ENCODE results near the gene GRHL1. TPM values are rescaled to one million over a fixed set of nuclear protein-coding genes. Genes with fewer than 3 reads are reported as not detected.

The GRHL1 gene
- total RNA-seq, 1 experiment from 2014 or later: 3.8 TPM

DNA sequence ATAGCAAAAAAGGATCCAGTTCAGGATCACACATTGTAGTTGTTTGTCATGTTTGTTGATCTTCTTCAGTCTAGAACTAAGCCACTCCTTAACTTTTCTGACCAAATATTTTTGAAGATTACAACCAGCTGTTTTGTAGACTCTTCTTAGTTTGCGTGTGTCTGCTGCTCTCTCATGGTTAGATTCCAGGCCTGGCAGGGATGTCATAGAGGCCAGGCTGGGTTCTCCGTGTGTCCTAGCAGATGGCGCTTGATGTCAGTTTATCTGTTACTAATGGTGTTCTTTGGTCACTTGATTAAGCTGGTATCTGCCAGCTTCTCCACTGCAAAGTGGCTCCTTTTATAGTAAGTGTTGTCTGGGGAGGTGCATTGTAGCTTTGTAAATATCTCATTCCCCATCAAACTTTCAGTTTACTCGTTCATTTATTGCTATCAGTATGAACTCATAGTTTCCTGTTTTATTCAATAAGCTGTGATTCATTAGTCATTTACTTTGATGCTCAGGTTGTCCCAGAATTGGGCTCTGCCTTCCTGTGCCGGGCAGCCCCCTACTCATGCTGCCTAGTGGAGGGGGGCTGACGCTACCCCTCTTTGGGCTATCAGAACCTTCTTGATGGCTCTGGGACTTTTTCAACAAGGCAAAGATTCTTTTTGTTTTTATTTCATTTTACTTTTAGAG is 42.1 kb downstream of the GRHL1 start:
- no peak for DNase-seq (ENCODE audit: low spot score)

DNA sequence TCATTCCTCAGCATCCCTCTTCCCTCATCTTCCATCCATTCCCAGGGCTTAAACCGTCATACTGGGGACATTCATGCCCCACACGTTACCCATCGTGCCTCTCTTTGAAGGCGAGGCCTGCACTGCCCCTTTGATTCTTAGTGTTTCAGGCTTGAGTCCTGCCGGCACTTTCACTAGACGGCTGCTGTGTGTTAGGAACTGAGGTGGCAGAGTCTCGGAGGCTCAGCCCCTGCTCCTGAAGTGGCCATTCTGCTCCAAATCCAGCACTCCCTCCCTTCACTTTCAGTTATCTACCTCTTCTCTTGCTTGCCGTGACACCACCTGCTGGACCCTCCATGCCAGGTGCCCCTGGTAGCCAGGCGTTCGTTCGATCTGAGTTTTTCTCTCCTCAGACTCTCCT is 43.0 kb downstream of the GRHL1 start:
- no peak for DNase-seq (ENCODE audit: low spot score)

DNA sequence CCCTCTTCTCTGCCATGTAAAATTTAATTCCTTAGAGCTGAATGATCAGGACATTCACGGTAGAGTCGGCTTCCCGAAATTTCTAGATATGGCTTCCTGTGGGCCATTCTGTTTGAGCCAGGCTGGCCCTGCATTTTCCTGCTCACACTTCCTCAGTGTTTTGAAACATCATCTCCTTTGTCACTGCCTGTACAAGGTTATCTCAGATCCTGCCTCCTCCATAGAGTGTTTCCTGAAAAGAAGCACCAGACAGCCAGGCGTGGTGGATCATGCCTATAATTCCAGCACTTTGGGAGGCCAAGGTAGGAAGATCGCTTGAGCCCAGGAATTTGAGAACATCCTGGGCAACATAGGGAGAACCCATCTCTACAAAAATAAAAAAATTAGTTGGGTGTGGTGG is 43.6 kb downstream of the GRHL1 start:
- DNase-seq (ENCODE audit: low spot score): no peak

DNA sequence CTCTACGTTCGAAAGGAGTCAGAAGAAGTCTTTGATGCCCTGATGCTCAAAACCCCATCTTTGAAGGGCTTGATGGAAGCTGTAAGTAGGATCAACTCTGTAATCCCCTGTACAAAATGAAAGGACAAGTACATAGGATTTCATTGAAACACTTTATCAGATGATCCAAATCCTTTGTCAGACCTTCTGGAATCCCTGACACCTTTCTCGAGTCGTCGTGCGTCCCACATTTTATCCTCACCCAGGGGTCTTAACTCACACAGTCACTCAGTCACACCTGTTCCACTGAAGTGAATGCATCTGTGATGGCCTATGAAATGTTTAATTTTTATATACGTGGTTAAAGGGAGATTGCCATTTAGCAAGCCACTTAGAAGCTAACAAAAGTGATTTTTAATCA is 44.8 kb downstream of the GRHL1 start:
- DNase-seq (ENCODE audit: low spot score): no peak

DNA sequence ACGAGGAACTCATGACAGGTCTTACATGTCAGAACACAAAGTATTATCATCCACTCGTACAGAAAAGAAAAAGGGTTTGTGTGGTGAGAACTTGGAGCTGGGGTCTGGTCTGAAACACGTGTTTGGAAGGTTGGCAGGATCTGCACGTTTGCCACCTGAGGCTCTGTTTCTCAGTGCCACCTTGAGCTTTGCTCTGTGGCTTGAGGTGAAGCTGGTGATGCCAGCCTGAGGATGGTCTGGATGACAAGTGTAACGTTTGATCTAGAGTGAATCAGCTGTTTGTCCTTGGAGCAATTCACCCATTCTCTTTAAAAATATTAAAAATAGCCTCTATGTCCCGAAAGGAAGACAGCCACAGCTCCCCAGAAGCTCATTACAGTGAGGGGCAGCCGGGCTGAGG is 46.4 kb downstream of the GRHL1 start:
- DNase-seq (ENCODE audit: low spot score): no peak

DNA sequence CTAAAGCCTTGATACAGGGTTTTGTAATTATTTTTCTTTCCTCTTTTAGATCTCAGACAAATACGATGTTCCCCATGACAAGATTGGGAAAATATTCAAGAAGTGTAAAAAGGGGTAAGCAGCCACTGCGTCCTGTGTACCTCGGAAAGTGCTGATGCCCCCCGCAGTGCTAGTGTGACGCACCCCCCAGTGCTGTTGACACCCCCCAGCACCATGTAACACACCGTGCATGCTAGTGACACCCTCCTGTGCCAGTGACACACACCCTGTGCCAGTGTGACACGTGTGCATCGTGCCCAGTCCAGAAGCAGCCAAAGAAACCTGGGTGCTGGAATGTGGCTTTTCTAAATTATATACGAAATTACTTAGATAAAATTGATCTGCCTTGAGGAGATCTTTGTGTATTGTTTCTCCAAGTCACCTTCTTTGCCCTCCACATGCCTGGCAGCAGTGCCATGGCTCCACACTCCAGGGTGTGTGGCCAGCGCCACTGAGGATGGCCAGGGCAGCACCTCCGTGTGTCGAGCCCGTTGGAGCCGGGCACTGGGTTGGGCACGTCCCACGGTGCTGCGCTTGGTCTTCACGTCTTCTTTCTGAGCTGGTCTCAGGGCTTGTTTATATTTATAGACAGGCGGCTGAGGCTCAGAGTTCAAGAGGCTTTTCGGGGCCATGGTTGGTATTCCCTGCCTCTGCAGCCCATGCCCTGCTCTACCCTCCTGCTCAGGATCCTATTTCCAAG is 47.6 kb downstream of the GRHL1 start:
- DNase-seq (ENCODE audit: low spot score): no peak

DNA sequence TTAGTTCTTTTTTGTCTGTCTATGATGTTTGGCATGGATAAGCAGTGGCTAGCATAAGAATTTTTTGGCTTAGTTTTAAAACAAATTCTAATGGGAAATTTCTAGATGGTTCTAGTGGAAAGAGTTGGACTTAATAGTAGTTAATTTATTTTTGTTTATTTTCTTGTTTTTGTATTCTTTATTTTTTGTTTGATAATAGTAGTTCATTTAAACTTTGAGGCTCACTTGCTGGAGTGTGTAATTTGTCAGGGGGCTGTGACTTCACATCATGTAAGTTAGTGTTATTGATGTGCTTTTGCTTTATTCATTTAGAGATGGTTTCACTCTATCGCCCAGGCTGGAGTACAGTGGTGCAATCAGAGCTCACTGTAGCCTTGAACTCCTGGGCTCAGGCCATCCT is 48.2 kb downstream of the GRHL1 start:
- DNase-seq (ENCODE audit: low spot score): no peak

DNA sequence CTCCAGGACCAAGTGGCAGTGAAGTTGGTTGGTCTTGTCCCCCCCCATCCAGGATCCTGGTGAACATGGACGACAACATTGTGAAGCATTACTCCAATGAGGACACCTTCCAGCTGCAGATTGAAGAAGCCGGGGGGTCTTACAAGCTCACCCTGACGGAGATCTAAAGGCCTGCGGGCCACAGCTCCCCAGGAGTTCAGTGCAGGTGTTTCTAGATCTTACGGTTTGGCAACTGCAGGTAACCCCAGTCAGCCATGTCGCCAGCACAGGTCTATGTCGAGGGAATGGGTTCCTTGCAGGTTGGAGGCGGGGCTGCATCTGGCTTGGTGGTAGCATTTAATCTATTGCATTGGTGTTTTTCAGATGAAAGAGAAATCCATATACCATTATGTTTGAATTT is 49.0 kb downstream of the GRHL1 start:
- no peak for DNase-seq (ENCODE audit: low spot score)

DNA sequence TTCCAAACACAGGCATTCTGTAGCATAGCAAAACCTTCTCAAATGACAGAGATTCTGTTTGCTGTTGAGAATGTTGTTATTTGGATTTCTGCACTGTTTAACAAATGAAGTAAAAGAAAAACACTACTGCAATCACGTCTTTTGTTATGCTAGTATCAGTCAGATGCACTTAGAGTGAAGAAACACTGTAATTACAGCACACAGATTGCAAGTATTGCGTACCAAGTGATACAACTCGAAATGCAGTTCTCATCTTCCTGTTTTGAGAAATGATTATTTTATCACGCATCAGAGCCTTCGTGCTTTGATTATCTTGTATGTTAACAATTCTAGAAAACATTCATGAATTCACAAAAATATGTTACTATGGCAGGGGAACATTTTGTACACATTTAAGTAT is 50.1 kb downstream of the GRHL1 start:
- DNase-seq (ENCODE audit: low spot score): no peak

DNA sequence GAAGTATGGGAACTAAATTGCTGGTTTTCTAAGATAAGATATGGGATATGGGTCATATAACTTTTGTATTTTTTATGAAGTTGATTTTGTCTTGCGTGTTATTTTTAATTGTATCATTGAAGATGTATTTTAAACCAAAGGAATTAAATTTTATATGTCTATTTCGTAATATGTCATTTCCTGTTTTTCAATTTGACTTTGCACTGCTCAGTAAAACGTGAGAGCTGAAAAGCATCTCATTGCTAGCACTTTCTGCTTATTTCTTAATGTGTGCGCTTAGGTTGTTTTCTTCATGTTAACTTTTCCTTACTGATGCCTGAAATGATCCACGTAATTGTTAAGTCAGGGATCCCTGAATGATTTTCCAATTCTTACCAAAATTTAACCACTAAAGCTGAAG is 50.6 kb downstream of the GRHL1 start:
- no peak for DNase-seq (ENCODE audit: low spot score)

DNA sequence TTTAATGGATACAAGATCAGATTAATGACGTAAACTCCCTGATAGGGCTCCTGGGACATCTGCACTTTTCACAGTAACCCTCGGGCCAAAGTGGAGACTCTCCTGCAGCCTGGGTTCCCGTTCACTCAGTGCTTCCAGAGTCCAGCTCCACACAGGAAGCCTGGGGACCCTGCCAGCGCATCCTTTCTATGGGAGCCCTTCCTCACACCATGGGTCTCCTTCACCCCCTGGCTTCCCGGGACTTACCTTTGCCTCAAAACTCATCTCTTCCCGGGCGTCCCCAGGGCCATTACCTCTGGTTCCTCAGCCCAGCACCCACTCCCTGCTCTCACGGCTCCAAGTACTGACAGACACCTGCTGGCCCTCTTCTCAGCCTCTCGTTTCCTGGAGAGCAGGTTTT is 51.2 kb downstream of the GRHL1 start:
- DNase-seq (ENCODE audit: low spot score): no peak

DNA sequence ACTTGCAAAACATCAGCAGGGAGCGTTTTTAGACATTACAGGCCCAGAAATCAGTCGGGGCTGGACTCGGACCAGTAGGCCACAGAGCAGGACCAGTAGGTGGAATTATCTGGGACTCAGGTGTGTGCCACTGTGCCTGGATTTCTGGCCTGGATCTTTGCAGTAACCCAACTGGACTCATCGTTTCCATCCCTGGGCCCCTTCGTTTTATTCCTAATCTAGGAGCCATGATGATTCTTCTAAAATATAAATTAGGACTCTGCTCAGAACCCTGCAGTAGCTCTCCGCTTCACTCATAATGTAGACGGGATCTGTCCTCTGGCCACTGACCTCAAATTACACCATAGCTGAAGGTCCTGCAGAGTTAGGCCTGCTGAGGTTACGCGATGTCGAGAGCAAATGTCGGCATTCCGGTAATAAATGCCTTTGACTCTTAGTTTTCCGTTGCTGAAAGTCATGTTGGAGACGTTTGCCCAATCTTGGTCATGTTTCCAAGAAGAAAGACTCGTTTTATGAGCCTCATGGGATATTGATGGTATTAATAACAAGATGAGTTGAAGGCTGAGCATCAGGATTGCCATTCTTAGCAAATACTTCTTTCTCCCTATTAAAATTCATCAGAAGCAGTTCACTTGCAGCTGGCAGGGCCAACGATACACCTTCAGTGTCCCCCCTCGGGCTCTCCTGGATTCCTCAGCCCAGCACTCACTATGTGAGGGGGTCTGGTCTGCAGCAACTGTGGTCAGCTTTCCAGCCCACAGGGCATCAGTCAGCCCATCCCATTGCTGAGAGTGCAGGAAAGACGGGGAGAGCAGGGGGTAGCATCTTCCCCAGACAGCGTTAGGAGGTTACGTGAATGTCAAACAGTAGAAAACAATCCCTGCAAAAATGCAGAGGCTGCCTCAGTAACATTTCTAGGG is 52.0 kb downstream of the GRHL1 start:
- no peak for DNase-seq (ENCODE audit: low spot score)

DNA sequence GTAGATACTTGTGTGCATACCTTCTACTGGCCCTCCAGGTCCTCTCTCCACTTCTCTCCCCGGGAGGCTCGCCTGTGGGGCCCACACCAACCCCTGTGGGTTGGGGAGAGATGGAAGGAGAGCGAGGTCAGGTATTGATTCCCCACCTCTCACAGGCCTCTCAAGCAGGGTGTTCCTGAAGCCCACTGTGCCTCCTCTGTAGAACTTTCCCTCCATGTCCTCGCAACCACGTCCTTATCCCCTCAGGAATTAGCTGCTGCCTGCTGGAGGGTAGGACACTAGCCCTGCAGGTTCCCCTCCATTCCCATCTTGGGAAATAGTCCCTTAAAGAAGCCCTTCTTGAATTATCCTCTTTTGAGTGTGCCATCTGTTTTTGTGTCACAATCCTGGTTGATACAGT is 52.9 kb downstream of the GRHL1 start:
- no peak for DNase-seq (ENCODE audit: low spot score)

DNA sequence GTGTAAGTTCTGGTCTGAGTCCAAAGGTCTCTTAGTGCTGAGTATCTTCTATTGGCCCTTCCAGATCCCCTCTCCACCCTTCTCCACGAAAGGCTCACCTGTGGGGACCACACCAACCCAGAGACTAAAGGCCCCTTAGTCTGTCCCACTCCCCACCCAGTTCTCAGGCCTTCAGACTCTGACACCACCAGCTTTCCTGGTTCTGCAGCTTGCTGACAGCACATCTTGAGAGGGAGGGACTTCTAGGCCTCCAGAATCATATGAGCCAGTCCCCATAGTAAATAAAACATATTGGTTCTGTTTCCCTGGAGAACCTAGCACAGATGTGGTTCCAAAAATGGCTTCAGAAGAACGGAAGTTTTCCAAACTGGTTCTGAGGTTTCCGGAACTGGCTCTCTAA is 53.3 kb downstream of the GRHL1 start:
- no peak for DNase-seq (ENCODE audit: low spot score)

DNA sequence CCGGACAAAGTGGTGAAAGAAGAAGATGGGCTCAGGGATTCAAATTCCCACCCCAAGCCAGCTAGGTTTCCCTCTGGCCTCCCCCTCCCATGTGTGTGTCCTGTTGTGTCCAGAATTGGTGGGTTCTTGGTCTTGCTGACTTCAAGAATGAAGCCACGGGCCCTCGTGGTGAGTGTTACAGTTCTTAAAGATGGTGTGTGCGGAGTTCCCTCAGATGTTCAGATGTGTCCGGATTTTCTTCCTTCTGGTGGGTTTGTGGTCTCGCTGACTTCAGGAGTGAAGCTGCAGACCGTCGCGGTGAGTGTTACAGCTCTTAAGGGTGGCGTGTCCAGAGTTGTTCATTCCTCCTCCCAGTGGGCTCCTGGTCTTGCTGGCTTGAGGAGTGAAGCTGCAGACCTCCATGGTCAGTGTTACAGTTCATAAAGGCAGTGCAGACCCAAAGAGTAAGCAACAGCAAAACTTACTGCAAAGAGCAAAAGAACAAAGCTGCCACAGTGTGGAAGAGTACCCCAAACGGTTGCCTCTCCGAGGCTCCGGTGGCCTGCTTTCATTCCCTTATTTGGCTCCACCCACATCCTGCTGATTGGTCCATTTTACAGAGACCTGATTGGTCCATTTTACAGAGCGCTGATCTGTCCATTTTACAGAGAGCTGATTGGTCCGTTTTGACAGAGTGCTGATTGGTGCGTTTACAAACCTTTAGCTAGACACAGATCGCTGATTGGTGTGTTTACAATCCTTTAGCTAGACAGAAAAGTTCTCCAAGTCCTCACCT is 54.2 kb downstream of the GRHL1 start:
- no peak for DNase-seq (ENCODE audit: low spot score)

DNA sequence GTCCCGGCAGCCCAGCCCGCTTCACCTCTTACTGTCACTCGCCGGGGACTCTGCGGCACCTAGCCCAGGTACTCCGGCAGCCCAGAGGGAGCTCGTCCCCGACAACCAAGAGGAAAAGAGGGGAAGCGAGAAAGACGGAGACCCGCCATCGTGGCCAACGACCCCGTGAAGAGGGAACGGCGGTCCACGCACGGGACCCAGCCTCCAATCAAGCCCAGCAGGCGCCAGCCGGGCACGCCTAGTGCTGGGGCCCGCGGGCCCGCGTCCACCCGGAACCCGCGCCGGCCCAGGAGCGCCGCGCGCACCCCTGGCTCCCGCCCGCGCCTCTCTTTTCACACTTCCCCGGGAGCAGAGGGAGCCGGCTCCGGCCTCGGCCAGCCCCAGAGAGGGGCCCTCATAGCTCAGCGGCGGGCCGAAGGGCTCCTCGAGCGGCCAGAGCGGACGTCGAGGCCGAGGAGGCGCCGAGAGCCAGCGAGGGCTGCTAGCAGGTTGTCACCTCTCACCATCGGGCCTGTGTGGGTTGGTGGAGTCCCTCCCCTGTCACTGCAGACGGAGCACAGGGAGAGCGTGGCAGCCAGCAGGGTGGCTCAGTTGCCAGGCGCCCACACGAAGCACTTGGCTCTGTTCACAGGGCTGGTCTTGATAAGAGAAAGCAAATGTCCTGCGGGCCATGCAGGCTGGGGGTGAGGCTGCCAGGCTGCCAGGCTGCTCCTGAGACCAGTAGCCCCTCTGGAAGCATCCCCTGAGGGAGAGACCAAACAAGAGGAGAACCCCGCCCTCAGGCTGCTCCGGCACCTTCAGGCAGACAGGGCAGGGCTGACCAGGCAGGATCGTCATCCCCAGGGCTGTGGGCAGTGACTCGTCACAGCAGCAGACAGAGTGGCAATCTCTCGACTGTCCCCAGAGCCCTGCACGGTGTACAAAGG is 55.0 kb downstream of the GRHL1 start:
- peak; percentile 28 for DNase-seq (ENCODE audit: low spot score)

DNA sequence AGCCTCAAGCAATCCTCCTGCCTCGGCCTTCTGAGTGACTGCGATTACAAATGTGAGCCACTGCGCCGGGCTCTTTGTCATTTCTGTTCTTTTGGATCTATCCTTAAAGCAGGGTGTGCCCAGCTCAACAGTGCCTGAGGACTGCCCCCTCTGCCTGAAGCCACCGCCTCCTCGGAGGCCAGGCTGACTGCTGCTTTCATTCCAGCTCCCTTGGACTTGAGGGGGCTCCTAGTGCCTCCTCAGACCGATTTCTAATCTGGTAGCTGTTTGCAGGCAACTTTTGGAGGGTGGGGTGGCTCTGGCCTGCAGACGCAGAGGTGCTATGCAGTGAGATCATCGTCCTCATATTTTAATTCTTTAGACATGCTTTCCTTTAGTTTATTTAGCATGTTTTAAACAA is 55.9 kb downstream of the GRHL1 start:
- DNase-seq (ENCODE audit: low spot score): no peak

DNA sequence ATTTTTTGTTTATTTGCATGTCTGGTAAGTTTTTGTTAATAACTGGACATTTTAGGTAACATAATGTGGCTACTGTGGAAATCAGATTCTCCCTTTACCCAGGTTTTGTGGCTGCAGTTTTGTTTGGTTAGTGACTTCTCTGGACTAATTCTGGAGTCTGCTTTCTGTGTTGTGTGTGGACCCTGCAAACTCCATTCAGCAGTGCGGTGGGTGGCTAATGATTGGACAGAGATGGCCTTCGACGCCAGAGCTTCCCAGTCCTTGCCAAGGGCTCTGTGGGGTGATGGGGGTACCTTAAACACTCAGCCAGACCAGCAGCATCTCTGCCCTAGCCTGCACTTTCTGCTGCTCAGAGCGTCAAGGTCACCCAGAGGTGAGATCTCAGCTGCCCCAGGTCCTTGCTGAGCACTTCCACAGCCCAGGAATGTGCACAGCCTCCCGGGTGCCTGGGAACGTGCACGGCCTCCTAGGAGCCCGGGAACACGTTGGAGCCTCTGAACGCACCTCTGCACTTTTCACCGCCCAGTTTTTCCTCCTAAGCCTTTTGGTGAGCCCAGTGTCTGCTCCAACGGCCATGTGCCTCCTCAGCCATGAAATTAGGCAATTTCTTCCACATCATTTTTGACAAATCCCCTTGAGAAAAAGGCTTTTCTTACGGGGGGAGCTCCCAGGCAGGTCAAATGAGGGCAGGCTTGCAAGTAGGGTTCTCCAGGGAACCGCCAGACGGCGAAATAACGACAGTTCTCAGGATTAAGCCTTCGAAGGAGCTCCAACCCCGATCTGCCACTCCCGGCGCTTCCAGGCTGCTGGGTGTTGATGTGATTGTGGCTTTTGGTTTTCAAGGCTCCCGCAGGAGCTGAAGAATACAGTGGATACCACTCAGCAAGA is 56.7 kb downstream of the GRHL1 start:
- no peak for DNase-seq (ENCODE audit: low spot score)

DNA sequence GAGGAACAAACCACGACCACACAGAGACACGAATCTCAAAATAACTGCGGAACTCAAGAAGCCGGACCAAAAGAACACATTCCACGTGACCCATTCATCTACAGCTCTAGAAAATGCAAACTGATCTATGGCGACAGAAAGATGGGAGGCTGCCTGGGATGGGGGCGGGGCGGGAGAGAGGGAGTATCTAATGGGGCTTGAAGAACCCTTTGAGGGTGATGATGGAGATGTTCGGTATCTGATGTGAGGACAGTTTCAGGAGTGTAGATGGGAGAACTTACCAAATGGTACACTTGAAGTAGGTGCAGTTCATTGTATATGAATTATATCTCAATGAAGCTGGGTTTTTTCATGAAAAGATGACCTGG is 57.3 kb downstream of the GRHL1 start:
- DNase-seq (ENCODE audit: low spot score): no peak

DNA sequence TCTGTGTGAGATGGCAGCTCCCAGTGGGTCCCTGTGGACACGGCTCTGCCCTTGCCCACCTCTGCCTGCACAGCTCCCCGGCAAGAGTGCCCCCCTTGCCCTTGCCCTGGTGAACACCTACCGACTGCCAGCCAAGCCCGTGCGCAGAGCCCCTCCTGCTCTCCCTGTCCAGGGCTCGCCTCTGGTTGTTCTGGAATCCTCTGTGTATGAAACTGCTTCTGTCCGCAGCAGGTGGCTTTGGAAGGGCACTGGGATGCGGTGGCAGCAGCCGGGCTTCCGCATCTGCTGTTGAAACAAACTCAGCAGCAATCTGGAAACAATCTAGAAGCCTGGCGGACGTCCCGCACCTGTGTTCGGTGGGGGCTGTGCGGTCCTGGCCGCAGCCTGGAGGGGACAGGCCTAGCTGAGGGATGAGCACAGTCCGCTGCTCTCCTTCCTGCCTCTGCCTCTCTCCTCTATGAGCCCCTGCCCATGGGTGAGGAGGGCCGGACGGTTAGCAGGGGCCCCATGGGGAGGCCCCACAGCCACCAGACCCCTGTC is 57.8 kb downstream of the GRHL1 start:
- DNase-seq (ENCODE audit: low spot score): no peak
